ENCODE data around the gene NTM.

NTM gene

DNA sequence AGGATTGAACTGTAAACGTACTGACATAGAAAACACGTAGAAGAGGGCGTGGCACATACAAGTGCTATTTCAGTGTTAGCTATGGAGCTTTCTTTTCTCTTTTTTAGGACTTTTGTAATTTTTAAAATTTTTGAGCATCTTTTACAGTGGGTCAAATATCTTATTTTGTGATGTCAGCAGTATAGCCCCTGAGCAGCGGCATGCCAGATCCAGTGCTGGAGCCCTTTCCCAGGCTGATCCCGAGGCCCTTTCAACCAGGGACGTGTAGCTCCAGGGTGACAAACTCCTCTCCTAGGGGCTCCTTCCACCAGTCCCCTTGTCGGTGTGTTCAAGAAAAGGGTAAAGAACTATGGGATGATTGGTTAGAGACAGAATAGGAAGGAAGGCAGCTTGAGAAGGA, 777.0 kb downstream of the NTM start:
- Histone ChIP-seq H3K27me3 (ENCODE audit: insufficient read depth, poor library complexity, severe bottlenecking) (no peaks in the 10 kb centered on the region), H3K4me1 (ENCODE audit: insufficient read depth, poor library complexity, severe bottlenecking) (peaks cover under 1% of the 10 kb centered on the region), H3K27ac (ENCODE audit: poor library complexity, severe bottlenecking) (no peak overlapping the region), H3K9me3 (ENCODE audit: severe bottlenecking) (no peaks in the 10 kb centered on the region), H3K4me3 (ENCODE audit: severe bottlenecking) (no peak overlapping the region), H3K36me3 (ENCODE audit: low read depth) (no peaks in the 10 kb centered on the region)
- TF ChIP-seq, protein P1, sequence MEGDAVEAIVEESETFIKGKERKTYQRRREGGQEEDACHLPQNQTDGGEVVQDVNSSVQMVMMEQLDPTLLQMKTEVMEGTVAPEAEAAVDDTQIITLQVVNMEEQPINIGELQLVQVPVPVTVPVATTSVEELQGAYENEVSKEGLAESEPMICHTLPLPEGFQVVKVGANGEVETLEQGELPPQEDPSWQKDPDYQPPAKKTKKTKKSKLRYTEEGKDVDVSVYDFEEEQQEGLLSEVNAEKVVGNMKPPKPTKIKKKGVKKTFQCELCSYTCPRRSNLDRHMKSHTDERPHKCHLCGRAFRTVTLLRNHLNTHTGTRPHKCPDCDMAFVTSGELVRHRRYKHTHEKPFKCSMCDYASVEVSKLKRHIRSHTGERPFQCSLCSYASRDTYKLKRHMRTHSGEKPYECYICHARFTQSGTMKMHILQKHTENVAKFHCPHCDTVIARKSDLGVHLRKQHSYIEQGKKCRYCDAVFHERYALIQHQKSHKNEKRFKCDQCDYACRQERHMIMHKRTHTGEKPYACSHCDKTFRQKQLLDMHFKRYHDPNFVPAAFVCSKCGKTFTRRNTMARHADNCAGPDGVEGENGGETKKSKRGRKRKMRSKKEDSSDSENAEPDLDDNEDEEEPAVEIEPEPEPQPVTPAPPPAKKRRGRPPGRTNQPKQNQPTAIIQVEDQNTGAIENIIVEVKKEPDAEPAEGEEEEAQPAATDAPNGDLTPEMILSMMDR (IDR thresholded peaks at IDR 0.05; ENCODE audit: poor library complexity, severe bottlenecking) = no peak
- no peak for ATAC-seq (ENCODE audit: low read depth)
- no peak for DNase-seq (ENCODE audit: low spot score)

DNA sequence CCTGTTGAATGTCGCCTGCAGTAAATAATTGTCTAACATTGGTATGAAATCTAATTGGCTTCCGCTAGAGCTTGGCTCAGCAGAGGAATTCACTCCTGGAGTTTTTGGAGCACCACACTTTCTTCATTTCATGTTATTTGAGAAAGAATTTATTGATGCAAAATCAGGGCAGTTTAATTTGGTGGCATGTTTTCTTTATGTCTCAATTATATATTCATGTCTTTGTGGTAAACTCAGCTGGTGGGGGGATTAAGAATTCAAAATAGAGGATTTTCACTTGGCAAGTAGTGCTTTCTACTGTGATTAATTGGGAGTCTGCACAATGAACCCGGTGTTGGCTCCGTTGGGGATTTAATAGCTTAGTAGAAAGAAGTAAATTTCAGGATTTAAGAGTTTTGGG, 784.4 kb downstream of the NTM start:
- peaks cover 4% of the 10 kb centered on the region for H3K4me1 ChIP-seq (ENCODE audit: insufficient read depth, poor library complexity, severe bottlenecking)
- H3K4me3 ChIP-seq (ENCODE audit: severe bottlenecking) = no peak overlapping the region
- no peaks in the 10 kb centered on the region for H3K27me3 ChIP-seq (ENCODE audit: insufficient read depth, poor library complexity, severe bottlenecking)
- ATAC-seq (ENCODE audit: low read depth) (no peak), DNase-seq (ENCODE audit: low spot score) (no peak)
- TF ChIP-seq, protein P1 (IDR thresholded peaks at IDR 0.05; ENCODE audit: poor library complexity, severe bottlenecking) = no peak
- H3K9me3 ChIP-seq (ENCODE audit: severe bottlenecking) = no peaks in the 10 kb centered on the region
- no peaks in the 10 kb centered on the region for H3K36me3 ChIP-seq (ENCODE audit: low read depth)
- no peak overlapping the region for H3K27ac ChIP-seq (ENCODE audit: poor library complexity, severe bottlenecking)

DNA sequence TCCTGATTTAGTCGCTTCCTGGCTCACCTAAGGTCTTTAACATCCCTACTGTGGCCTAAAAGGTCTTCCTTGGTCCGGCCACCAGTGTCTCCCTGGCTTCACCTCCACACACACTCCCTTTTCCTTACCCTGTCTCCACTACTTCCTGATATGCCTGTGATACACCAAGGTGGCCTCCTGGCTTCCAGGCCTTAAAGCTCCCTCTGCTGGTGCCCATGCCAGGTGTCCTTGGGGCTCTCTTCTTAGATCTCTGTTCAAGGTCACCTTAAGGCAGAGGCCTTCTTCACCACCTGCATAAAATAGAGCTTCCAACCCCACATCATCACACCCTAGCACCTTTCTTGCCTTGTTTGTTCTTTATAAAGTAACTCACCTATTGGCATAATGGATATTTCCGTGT, 787.7 kb downstream of the NTM start:
- Histone ChIP-seq H3K27ac (ENCODE audit: poor library complexity, severe bottlenecking) (no peak overlapping the region), H3K9me3 (ENCODE audit: severe bottlenecking) (no peaks in the 10 kb centered on the region), H3K27me3 (ENCODE audit: insufficient read depth, poor library complexity, severe bottlenecking) (no peaks in the 10 kb centered on the region), H3K36me3 (ENCODE audit: low read depth) (no peaks in the 10 kb centered on the region), H3K4me3 (ENCODE audit: severe bottlenecking) (no peak overlapping the region), H3K4me1 (ENCODE audit: insufficient read depth, poor library complexity, severe bottlenecking) (peaks cover 4% of the 10 kb centered on the region)
- TF ChIP-seq, protein P1 (IDR thresholded peaks at IDR 0.05; ENCODE audit: poor library complexity, severe bottlenecking) = peak; percentile 71
- DNase-seq (ENCODE audit: low spot score) (no peak), ATAC-seq (ENCODE audit: low read depth) (peak; percentile 80)

DNA sequence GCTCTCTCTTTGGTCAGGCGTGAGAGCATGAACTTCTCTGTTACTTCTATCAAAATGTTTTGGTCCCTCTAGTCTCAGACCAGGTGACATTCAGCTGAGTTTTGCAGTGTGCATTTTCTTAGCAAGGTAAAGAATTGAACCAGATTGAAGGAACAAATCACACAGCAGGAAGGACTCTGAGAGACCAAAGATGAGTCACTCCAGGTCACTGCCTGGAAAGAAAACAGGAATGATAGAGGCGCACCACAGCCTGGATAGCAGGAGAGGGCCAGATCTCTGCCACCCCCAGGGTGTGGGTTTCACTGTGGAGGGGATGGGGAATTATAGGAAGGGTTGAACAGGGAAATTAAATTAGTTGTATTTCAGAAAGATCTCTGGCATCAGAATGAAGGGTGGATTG, 788.3 kb downstream of the NTM start:
- no peak for DNase-seq (ENCODE audit: low spot score)
- no peak overlapping the region for H3K4me3 ChIP-seq (ENCODE audit: severe bottlenecking)
- peaks cover 4% of the 10 kb centered on the region for H3K4me1 ChIP-seq (ENCODE audit: insufficient read depth, poor library complexity, severe bottlenecking)
- H3K27me3 ChIP-seq (ENCODE audit: insufficient read depth, poor library complexity, severe bottlenecking) = no peaks in the 10 kb centered on the region
- TF ChIP-seq, protein P1 (IDR thresholded peaks at IDR 0.05; ENCODE audit: poor library complexity, severe bottlenecking) = no peak
- no peaks in the 10 kb centered on the region for H3K9me3 ChIP-seq (ENCODE audit: severe bottlenecking)
- no peaks in the 10 kb centered on the region for H3K36me3 ChIP-seq (ENCODE audit: low read depth)
- ATAC-seq (ENCODE audit: low read depth) = peak; percentile 62; the same call in 2 of the 3 replicates
- no peak overlapping the region for H3K27ac ChIP-seq (ENCODE audit: poor library complexity, severe bottlenecking)

DNA sequence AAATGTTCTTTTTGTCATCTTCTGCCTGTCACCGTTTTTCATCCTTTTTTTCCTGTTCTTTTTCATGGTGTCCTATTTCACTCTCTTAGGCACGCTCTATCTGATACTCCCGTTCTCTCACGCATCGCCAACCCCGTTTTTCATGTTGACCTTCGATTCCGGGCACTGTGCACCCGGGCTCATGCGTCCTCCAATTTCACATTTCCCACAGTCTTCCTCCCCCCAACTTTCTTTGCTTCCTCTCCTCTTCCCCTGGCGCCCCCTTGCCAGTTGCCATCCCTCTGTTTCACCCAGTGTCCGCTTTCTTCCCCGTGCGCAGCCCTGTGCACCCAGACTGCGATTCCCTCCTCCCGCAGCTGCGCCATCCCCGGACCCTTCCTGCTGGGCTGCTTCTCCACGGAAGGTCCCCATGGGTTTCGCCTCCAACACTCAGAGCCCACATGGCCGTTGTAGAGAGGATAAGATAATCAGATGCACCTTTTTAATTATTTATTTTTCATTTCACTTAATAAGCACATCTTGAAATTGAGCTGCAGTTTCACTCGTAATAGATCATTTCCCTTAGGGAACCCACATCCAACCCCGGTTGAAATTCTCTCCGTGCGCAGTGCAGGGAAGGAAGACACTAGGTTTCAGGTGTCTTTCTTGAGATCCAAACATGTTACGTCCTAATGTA, 791.1 kb downstream of the NTM start:
- Histone ChIP-seq H3K27ac (ENCODE audit: poor library complexity, severe bottlenecking) (no peak overlapping the region), H3K36me3 (ENCODE audit: low read depth) (no peaks in the 10 kb centered on the region), H3K9me3 (ENCODE audit: severe bottlenecking) (no peaks in the 10 kb centered on the region), H3K4me1 (ENCODE audit: insufficient read depth, poor library complexity, severe bottlenecking) (peaks cover 4% of the 10 kb centered on the region), H3K4me3 (ENCODE audit: severe bottlenecking) (no peak overlapping the region), H3K27me3 (ENCODE audit: insufficient read depth, poor library complexity, severe bottlenecking) (no peaks in the 10 kb centered on the region)
- ATAC-seq (ENCODE audit: low read depth) = no peak
- TF ChIP-seq, protein P1 (IDR thresholded peaks at IDR 0.05; ENCODE audit: poor library complexity, severe bottlenecking) = no peak
- DNase-seq (ENCODE audit: low spot score) = no peak
